Osteoblast (primary cell): ENCODE measurements around the gene INSC. TPM values are rescaled to one million over a fixed set of nuclear protein-coding genes. Genes with fewer than 3 reads are reported as not detected.

ENCODE experiments used
- DNase-seq: peaks from one replicate; pipeline ENCODE4 v3.0.0; 2011; ENCODE audit warnings: low spot score, mixed read lengths; ENCODE audit not compliant: insufficient read length; ENCODE audit errors: missing footprints
- H2AFZ ChIP-seq: 2 replicates; pipeline ENCODE4 v1.6.0; 2011; ENCODE audit warnings: mild to moderate bottlenecking, low read length
- H3K27ac ChIP-seq: 2 replicates; pipeline ENCODE4 v1.5.1; 2011; ENCODE audit warnings: mild to moderate bottlenecking, low read depth, low read length, moderate library complexity
- H3K27me3 ChIP-seq: 2 replicates; pipeline ENCODE4 v1.6.0; 2012; ENCODE audit warnings: mild to moderate bottlenecking, control low read depth, inconsistent platforms, low read length, moderate library complexity; ENCODE audit not compliant: insufficient read depth
- H3K36me3 ChIP-seq: 2 replicates; pipeline ENCODE4 v1.5.1; 2011; ENCODE audit warnings: mild to moderate bottlenecking, low read length, control low read depth, moderate library complexity; ENCODE audit not compliant: insufficient read depth
- H3K4me1 ChIP-seq: 2 replicates; pipeline ENCODE4 v1.5.1; 2011; ENCODE audit warnings: mild to moderate bottlenecking, low read length, control low read depth, moderate library complexity; ENCODE audit not compliant: insufficient read depth
- H3K4me2 ChIP-seq: 2 replicates; pipeline ENCODE4 v1.6.0; 2011; ENCODE audit warnings: mild to moderate bottlenecking, low read length; ENCODE audit not compliant: insufficient read depth
- H3K4me3 ChIP-seq: fragments of 200-600 bp; sonication (generic); 3 replicates; pipeline ENCODE4 v1.5.1; 2012; ENCODE audit warnings: mild to moderate bottlenecking, low read length, inconsistent platforms; ENCODE audit not compliant: insufficient read depth
- H3K79me2 ChIP-seq: 2 replicates; pipeline ENCODE4 v1.6.0; 2012; ENCODE audit warnings: mild to moderate bottlenecking, low read length, control low read depth, inconsistent platforms; ENCODE audit not compliant: insufficient read depth
- H3K9me3 ChIP-seq: 2 replicates; pipeline ENCODE4 v1.5.1; 2011; ENCODE audit warnings: low read depth, low read length, control low read depth
- H4K20me1 ChIP-seq: 2 replicates; pipeline ENCODE4 v1.6.0; 2012; ENCODE audit warnings: mild to moderate bottlenecking, low read length, control low read depth; ENCODE audit not compliant: insufficient read depth
- total RNA-seq: library from RNA; depleted of rRNA; stranded (reverse); fragments of >200 nt; gene quantifications from 2 replicates; pipeline ENCODE4 v1.2.3, GENCODE V29; 2012
- TF ChIP-seq, protein P1 (sequence below): IDR thresholded peaks from 2 replicates; pipeline ENCODE4 v1.5.1; 2011; ENCODE audit warnings: mild to moderate bottlenecking, low read depth, low read length, moderate library complexity; ENCODE audit errors: extremely low read depth

Gene INSC
- total RNA-seq, 1 donor = 0.72 TPM

- no peak overlapping the region for H3K4me3 ChIP-seq
- H2AFZ ChIP-seq = no peak overlapping the region
- no peak for DNase-seq
- no peak overlapping the region for H3K27ac ChIP-seq
- H3K27me3 ChIP-seq = no peaks in the 10 kb centered on the region
- no peaks in the 10 kb centered on the region for H3K9me3 ChIP-seq
- H4K20me1 ChIP-seq = no peaks in the 10 kb centered on the region
- no peaks in the 10 kb centered on the region for H3K36me3 ChIP-seq
- no peaks in the 10 kb centered on the region for H3K79me2 ChIP-seq
- H3K4me1 ChIP-seq = no peaks in the 10 kb centered on the region
- TF ChIP-seq, protein P1, sequence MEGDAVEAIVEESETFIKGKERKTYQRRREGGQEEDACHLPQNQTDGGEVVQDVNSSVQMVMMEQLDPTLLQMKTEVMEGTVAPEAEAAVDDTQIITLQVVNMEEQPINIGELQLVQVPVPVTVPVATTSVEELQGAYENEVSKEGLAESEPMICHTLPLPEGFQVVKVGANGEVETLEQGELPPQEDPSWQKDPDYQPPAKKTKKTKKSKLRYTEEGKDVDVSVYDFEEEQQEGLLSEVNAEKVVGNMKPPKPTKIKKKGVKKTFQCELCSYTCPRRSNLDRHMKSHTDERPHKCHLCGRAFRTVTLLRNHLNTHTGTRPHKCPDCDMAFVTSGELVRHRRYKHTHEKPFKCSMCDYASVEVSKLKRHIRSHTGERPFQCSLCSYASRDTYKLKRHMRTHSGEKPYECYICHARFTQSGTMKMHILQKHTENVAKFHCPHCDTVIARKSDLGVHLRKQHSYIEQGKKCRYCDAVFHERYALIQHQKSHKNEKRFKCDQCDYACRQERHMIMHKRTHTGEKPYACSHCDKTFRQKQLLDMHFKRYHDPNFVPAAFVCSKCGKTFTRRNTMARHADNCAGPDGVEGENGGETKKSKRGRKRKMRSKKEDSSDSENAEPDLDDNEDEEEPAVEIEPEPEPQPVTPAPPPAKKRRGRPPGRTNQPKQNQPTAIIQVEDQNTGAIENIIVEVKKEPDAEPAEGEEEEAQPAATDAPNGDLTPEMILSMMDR = no peak
- H3K4me2 ChIP-seq = no peak overlapping the region
Observed at GRCh38 chr11:15136166-15136565, 21.4 kb downstream of the INSC start.

GRCh38 chr11:15139096-15139770, 24.5 kb downstream of the INSC start:
- Histone ChIP-seq H3K27ac (no peak overlapping the region), H2AFZ (no peak overlapping the region), H4K20me1 (no peaks in the 10 kb centered on the region), H3K79me2 (no peaks in the 10 kb centered on the region), H3K9me3 (no peaks in the 10 kb centered on the region), H3K36me3 (no peaks in the 10 kb centered on the region), H3K27me3 (no peaks in the 10 kb centered on the region), H3K4me1 (no peaks in the 10 kb centered on the region), H3K4me3 (no peak overlapping the region), H3K4me2 (no peak overlapping the region)
- no peak for DNase-seq
- TF ChIP-seq, protein P1 = no peak

GRCh38 chr11:15139958-15140659, 25.4 kb downstream of the INSC start:
- Histone ChIP-seq H3K4me2 (no peak overlapping the region), H3K27ac (no peak overlapping the region), H2AFZ (no peak overlapping the region), H3K9me3 (no peaks in the 10 kb centered on the region), H3K36me3 (no peaks in the 10 kb centered on the region), H3K27me3 (no peaks in the 10 kb centered on the region), H3K4me3 (no peak overlapping the region), H3K4me1 (peaks cover 2% of the 10 kb centered on the region), H3K79me2 (no peaks in the 10 kb centered on the region), H4K20me1 (no peaks in the 10 kb centered on the region)
- TF ChIP-seq, protein P1 = no peak
- no peak for DNase-seq

DNA sequence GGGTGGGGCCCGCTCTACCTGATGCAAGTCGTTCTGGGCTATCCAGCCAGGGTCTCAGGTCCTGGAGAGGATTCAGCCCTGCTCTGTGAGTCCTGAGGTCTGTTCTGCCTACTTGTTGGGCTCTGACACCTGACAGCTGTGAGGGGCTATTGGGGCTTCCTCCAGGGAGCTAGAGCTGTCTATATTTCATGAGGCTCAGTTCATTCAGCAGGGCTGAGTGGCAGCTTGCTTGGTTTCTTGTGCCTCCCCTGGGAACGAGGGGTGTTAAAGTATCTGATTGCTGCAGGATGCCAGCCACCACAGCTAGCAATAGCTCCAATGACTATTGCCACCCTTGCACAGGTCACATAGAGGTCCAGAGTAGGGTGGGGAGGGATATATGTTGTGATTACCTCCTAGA, 26.7 kb downstream of the INSC start:
- Histone ChIP-seq H3K4me2 (no peak overlapping the region), H3K36me3 (no peaks in the 10 kb centered on the region), H3K4me1 (peaks cover 13% of the 10 kb centered on the region), H4K20me1 (no peaks in the 10 kb centered on the region), H3K27me3 (no peaks in the 10 kb centered on the region), H3K79me2 (no peaks in the 10 kb centered on the region), H3K4me3 (no peak overlapping the region), H3K9me3 (no peaks in the 10 kb centered on the region), H3K27ac (no peak overlapping the region), H2AFZ (no peak overlapping the region)
- DNase-seq = no peak
- TF ChIP-seq, protein P1 = no peak
